ENCODE measurements around the gene GRIK2. TPM values are rescaled to one million over a fixed set of nuclear protein-coding genes. Genes with fewer than 3 reads are reported as not detected.
"Not testable (repeated sequence)": the region's sequence is repeated elsewhere in the genome, so short reads cannot be mapped to it uniquely, and the experiment has no call there.

The GRIK2 gene
- total RNA-seq = 10 to 100 TPM in 1 of 2 donors, 1 to 10 TPM in 1; 5.0 to 12.6 TPM
- long read RNA-seq, partial matches to known transcripts = 1 of 2 reads
- long read RNA-seq, other reads (novel, unspliced or antisense) = 1 of 2 reads

DNA sequence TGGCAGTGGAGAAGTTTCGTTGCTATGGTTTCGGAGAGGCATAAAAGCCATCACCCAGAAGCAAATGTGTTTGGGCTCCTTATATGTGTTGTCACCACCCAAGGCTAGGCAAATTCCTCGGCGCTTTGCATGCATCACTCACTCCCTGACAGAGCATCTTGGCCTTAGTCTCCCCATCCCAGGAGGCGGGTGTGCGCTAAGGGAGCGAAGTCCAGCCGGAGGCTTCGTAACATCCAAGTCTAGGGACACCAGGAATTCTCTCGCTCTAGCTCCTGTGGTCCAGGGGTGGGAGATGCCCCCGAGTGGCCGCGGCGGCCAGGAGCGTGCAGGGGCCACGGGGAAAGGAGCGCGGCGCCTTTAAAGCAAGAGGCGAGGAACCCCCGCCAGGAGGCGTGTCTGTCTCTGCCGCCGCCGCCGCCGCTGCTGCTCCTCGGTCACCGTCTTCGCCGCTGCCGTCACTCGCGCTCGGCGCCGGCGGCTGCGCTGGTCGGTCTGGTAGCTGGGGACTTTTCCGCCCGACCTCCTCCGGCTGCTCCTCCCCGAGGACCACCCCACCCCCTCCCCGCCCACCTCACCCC lies at the start of gene GRIK2:
TSS of gene GRIK2 (plus strand) at position 458 of the 578 bp plus-strand sequence.
- intact Hi-C loops (cut with DNase I) = loop anchor here in 1 of 2 donors (10.0 kb wide), 1 partner anchor 201 kb away; no protein-coding TSS in a partner anchor
- DNase-seq (peak; percentile 33), ATAC-seq (peak; percentile 75 to 89)

DNA sequence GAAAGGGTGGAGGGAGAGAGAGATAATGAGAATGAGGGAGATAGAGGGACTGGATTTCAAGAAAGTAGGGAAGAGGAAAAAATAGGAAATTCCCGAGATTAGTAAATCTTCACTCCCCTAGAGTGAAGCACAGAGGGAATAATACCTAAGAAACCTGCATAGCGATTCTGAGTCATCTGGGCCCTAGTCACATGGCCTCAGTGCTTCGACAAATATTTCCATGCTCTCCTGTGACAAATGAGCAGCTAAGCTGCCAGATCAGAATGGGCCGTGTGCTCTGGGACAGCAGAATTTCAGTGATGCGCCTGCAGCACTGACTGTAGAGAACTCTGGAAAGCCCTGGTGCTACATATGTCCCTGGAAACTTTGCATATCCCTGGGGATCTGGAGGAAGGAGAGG lies 48.6 kb upstream of the GRIK2 start:
- DNase-seq (no peak), ATAC-seq (no peak)
- intact Hi-C loops (cut with DNase I) = no loop called here

DNA sequence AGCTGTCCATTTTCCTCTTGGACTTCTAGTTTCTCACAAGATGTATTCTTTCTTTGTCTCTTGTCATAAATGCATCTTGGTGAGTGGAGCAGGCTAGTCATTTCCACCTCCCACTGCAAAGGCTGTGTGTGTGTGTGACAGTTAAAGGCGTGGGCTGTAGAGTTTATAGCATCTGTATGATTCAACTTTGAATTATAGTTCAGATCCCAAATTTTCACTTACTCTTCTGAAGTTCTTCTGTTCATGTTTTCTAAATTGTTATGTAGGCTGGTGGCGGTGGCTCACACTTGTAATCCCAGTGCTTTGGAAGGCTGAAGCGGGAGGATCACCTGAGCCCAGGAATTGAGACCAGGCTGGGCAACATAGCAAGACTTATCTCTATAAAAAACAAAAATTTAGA lies 44.7 kb upstream of the GRIK2 start:
- intact Hi-C loops (cut with DNase I) = no loop called here
- ATAC-seq = no peak
- no peak for DNase-seq

DNA sequence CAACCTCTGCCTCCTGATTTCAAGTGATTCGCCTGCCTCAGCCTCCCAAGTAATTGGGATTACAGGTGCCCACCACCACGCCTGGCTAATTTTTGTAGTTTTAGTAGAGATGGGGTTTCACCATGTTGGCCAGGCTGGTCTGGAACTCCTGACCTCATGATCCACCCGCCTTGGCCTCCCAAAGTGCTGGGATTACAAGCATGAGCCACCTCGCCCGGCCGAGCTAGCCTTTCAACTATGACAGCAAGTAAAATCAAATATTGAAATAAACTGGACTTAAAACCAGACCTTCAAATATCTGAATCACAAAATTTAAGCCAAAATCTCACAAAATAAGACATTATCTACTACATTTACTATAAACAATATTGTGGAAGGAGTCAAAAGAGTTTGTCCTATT lies 42.9 kb upstream of the GRIK2 start:
- intact Hi-C loops (cut with DNase I); DNase-seq; ATAC-seq: not testable (repeated sequence)

DNA sequence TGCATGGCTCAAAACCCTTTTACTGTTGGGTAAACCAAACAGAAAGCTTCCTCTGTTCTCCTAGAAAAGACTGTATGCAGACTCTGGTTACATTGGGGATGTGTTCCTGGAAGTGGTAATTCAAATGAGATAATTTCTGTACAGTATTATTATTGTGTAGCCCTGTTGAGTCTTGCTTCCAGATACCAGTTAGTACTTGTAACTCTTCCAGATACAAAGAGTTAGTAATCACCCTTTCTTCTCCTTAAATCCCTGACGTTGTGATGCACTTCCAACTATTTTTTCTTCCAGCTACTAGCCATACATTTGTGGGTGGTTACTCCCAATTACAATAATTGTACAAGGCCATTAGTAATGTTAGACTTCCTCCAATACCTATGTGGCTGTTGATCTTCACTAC lies 42.3 kb upstream of the GRIK2 start:
- DNase-seq = no peak
- ATAC-seq = no peak
- intact Hi-C loops (cut with DNase I) = no loop called here

DNA sequence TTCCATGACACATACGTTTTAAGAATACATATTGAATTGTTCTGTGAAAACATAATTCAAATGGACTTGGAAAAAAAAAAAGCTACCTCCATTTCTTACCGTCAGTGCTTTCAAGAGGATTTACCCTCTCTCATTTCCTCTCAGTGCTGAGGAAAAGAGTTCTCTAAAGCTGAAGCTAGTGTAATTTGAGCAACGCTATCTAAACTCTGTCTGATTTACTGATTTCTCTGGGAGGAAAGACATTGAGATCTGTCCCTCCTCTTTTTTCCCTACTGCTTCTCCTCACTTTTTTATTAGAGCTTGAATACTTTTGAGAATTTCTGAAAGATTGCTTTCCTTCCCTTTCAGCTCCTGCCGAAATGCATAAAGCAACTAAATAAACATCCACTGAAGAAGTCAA lies 41.2 kb upstream of the GRIK2 start:
- no peak for DNase-seq
- intact Hi-C loops (cut with DNase I) = no loop called here
- ATAC-seq = no peak

DNA sequence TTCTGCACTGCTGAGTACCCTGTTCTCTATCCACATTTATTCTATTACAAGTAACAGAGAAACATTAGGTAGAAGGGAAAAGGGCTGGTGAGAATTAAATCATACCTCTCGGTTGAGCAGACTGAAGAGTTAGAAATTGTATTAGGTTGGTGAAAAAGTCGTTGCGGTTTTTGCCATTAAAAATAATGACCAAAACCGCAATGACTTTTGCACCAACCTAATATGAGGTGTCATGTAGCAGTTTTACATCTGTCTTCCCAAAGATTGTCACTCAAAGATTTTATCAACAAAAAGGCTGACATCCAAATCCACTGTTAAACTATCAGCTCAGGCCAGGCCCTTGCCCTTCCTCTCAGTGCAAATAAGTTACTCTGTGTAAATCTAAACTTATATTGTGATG lies 28.3 kb upstream of the GRIK2 start:
- no peak for DNase-seq
- intact Hi-C loops (cut with DNase I) = no loop called here
- ATAC-seq = no peak

DNA sequence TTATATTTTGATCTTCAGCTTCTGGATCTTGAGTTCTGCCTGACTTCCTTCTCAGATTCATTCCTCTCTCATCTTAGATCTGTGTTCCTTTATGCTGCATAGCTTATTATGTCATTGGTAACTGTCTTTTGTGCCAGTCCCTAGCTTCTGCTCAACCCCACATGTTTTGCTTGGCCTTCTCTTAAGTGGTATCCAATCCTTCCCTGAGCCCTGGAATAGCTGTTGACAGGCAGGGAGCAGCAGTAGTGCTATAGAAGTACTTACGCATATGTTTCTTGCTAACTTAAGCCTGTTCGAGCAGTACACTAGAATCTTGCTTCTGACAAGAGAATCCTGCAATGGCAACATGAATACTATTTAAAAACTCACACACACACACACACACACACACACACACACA lies 13.6 kb upstream of the GRIK2 start:
- no peak for ATAC-seq
- intact Hi-C loops (cut with DNase I) = no loop called here

DNA sequence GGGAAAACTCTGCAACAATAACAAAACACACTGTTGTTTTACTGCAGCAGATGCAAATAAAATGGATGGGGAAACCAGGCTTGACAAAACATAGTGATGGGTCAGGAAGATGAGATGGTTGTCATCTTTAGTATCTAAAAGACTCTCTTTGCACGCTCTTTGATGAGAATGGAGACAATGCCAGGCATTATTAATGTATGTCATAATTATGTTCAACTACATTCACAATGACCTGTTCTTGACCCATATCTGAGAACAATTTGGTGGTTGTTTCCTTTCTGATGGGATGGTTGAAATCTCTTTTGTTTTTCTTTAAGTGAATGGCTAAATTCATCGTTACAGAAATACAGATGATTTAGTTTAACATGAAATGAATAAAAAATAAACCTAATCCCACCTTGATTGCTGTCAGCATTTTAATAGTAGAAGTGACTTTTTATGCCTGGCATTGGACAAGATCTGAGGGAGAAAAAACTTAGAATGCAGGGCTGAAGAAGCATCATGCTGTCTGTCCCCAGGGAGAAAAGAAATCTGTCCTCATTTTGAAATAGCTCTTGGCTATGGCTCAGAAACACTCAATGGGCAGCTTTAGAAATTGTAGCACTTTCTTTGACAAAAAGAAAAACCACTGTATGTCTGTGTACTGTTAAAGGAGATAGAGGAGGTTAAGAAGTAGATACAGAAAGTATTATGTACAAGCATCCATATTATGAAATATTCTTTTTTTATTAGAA lies 12.4 kb upstream of the GRIK2 start:
- intact Hi-C loops (cut with DNase I) = no loop called here
- DNase-seq = no peak
- ATAC-seq = no peak

More for the DNA sequence above, 13.6 kb upstream of the GRIK2 start:
- no peak for DNase-seq

DNA sequence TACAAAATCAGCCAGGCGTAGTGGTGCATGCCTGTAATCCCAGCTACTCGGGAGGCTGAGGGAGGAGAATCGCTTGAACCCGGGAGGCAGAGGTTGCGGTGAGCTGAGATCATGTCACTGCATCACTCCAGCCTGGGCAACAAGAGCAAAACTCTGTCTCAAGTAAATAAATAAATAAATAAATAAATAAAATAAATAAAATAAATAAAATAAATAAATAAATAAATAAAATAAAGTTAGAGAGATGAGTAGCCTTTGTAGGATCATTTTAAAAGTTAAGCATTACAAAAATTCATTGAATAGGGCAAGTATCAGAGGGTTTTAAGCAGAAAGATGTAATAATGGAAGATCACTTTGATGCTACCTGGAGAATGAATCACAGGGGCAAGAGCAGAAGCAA lies 9.8 kb upstream of the GRIK2 start:
- ATAC-seq; intact Hi-C loops (cut with DNase I); DNase-seq: not testable (repeated sequence)

DNA sequence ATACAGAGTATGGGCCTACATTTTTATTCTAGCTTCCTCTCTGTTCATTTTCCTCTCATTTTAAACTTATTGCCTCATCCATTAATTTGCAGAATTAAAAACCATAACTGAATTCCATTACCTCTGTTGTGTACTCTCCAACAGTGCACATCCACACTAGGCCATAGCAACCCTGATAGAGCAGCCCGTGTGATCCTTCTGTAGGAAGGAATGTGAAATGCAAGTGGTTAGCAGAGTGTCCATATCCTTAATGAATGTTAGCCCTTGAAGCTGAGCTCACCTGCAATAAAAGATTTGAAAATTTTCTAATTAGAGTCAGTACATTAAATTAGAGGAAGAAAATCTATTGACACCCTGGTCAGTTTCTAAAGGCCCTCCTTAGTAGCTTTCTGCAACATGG lies 6.5 kb upstream of the GRIK2 start:
- no peak for ATAC-seq
- no peak for DNase-seq
- intact Hi-C loops (cut with DNase I) = no loop called here

DNA sequence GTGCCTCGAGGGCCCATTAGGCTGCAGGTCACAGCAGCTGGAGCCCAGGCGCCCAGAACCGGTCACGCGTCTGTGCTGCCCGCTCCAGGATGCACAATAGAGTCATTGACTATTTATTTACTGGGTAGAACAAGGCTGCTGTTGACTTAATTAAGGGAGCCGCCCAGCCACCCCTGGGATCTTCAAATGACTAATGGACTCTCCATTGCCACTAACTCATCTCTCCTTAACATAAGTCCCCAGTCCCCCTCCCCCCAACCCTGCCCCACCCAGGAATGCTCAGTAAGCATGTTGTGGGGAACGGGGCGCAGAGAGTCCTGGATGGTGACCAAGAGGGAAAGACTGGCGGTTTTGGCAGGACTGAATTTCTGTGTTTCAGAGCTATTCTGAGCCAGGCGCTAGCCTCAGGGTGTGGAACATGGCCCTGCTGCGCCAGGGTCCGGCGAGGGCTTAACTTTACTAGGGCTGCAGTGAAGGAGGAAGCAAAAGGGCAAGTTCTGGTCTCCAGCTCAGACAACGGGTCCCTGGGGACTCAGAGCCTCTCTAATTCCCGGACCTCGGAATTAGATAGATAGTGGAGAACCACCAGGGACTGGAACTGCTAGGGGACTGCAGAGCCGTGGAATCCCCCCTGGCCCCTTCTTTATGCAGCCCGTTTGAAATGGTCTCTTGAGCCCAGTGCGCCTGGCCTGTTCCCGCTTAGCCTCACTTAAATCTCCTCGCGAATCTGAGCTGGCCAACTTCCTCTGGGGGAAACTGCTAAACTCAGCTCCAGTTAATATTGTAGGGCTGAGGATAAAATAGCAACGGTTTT lies 1.5 kb upstream of the GRIK2 start:
- intact Hi-C loops (cut with DNase I) = loop anchor here in 1 of 2 donors (10.0 kb wide), 1 partner anchor 203 kb away; no protein-coding TSS in a partner anchor
- DNase-seq (no peak), ATAC-seq (peak in 1 of 2 donors; percentile 27)

DNA sequence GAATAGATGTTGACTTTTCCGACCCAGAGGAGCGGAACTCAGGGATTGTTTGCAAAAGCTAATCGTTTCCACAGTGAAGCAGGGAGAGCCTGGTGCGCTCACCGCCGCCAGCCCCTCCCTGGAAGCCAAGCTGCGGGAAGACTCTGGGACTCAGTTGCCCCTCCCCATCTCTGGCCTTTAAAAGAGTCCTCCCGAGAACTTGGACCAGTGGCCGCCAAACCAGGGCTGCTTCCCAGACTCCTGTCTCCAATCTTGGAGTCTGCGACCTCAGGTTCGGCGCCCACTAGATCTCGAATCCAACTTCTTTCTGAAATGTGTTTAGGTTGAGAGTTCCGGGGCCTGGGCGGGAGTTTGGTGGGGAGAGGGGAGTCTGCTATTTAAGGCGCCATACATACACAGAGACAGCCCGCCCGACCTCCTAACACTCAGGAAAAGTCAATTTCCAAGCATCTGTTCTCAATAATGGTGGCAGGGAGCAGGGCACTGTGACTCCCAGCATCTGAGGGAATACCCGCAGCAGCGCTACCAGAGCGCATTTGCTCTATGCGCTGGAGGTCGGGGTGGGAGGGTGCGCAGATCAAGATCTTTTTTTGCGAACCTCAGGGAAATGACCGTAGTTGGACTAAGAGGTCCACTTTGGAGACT lies 800 bp upstream of the GRIK2 start:
- intact Hi-C loops (cut with DNase I) = loop anchor here in 1 of 2 donors (10.0 kb wide), 1 partner anchor 202 kb away; no protein-coding TSS in a partner anchor
- no peak for DNase-seq
- peak in 1 of 2 donors; percentile 13 for ATAC-seq

DNA sequence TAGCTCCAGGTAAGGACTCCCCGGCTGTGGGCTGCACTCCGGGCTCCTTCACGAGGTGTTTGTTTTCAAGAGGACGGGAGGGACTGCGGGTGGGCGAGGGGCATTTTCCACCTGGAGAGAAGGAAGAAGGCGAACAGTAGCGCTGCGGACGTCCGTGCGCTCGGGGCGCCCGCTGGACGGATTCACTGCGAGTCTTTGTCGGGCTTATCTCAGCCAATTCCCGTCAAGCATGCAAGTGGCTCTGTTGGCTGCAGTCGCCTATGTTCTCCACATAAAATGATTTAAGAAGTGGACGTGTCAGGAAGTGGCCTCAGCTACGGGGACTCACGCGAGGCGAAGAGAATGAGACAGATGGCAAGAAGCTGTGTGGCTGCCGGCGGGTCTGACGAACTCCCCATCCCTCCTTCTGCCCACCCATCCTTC lies 332 bp downstream of the GRIK2 start:
- ATAC-seq = peak; percentile 34 to 57
- DNase-seq = no peak

DNA sequence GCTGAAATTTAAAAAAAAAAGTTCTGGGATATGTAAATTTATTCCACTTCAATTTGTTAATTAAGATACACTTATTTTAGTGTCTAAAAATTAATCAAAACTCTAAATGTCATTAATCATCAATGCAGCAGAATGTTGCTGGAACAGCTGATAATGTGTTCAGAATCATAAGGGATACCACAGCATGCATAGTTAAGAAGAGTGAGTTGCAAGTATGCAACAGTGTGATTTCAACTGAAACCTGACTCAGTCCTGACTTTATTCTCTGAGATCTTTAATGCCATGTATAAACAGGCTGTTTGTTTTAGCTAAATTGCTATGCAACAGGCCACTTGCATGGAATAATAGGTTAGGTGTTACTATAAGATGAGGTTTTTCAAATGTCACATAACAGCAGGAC lies 1.4 kb downstream of the GRIK2 start:
- DNase-seq (no peak), ATAC-seq (no peak)
- intact Hi-C loops (cut with DNase I) = loop anchor here in 1 of 2 donors (10.0 kb wide), 1 partner anchor 200 kb away; no protein-coding TSS in a partner anchor

More for the DNA sequence above, 332 bp downstream of the GRIK2 start:
- intact Hi-C loops (cut with DNase I) = loop anchor here in 1 of 2 donors (10.0 kb wide), 1 partner anchor 201 kb away; no protein-coding TSS in a partner anchor

DNA sequence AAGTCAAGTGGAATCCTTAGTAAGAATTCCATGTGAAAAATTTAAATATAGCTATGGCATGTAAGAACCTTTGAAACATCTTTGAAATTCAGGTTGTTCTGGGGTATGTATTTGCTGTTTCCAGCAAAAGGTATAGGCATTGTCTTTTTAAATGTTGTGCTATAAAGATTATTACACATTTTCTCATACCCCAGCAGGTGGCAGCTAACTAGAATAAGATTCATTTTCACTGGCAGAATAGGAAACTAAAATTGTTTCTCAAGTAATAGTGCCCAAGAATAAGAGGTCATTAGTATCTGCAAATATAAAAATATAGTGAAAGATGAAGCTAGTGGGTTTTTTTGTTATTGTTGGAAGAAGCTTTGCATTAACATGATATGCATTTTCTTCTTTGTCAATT lies 1.8 kb downstream of the GRIK2 start:
- intact Hi-C loops (cut with DNase I) = loop anchor here in 1 of 2 donors (10.0 kb wide), 1 partner anchor 199 kb away; no protein-coding TSS in a partner anchor
- DNase-seq = no peak
- ATAC-seq = no peak

DNA sequence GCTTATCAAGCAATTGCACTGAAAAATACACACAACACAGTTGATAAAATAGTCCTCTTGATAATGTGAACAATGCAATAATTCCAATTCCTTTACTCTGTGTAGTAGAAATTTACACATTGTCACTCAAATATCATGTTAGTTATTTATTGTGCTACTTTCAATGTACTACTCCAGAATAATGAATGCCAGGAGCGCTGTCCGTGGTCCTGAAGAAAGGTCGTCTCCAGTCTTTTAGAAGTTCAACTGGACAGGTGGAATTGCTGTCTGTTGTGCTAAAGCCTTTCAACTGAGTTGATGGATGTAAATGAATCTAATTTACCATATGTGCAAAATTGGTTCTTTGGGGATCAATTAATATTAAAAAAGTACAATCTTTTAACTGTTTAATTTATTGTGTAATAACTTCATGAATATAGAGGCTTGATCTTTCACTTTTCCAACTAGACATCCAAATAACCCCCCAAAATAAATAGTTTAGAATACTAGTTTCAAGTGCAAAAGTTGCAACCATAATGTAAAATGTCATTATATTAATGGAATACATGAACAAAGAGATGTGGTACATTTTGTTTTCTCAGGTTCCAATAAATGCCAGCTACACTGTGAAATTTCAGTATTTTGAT lies 3.2 kb downstream of the GRIK2 start:
- intact Hi-C loops (cut with DNase I) = loop anchor here in 1 of 2 donors (10.0 kb wide), 1 partner anchor 198 kb away; no protein-coding TSS in a partner anchor
- ATAC-seq = no peak

DNA sequence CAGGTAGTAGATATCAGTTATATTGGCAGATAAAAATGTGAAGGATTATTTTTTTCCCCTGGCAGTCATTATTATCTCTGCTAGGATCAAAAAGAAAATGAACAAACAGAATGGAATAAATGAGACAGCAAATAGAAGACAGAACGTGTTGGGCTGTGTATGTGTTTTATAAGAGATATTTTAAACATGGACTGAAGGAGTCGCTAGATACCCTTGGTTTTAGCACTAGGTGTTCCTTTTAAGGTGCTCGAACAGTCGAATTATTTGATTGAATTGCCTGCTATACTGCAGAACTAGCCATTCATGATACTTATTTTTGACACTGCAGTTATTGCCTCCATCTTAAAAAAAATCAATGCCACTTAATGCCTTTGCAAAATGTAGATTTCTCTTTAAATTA lies 3.7 kb downstream of the GRIK2 start:
- intact Hi-C loops (cut with DNase I) = loop anchor here in 1 of 2 donors (10.0 kb wide), 1 partner anchor 198 kb away; no protein-coding TSS in a partner anchor
- no peak for DNase-seq
- ATAC-seq = no peak

More for the DNA sequence above, 3.2 kb downstream of the GRIK2 start:
- DNase-seq = peak; percentile 64

All from left cardiac atrium (tissue), 4 donors.